HepG2 (cell line): ENCODE measurements around the gene PHACTR1. TPM values are rescaled to one million over a fixed set of nuclear protein-coding genes. Genes with fewer than 3 reads are reported as not detected.

Source experiments
- ATAC-seq: fragments of 200-7000 bp; cut with Tn5 transposase; 3 replicates; pipeline ENCODE4 v1.9.1; 2020; ENCODE audit warnings: mild to moderate bottlenecking, moderate library complexity
- BruUV-seq: library from RNA; stranded (reverse); fragments of 400-500 nt; replicated peaks from 2 replicates; lab custom pipeline; 2021; lab: Mats Ljungman, UMichigan
- CTCF ChIA-PET: fragments of 300-600 bp; formaldehyde crosslinking; extraction: SDS; loops from one replicate; lab custom pipeline; 2021; ENCODE audit warnings: low total read pairs, inconsistent platforms, low intra/inter-chr PET ratio; lab: Yijun Ruan, JAX
- POLR2A ChIA-PET: fragments of 350-600 bp; sonication (Branson Sonifier 250); formaldehyde crosslinking; loops from one replicate; lab custom pipeline; 2020; ENCODE audit warnings: antibody characterized with exemption, inconsistent platforms; lab: Yijun Ruan, JAX
- DNase-seq: peaks from one replicate; pipeline ENCODE4 v3.0.0-alpha.2; 2015; ENCODE audit warnings: low spot score
- FAIRE-seq: peaks from 3 replicates; lab custom pipeline; 2011; peaks lifted over from hg19 to GRCh38; lab: Jason Lieb, UNC
- H2AFZ ChIP-seq: one replicate; pipeline ENCODE4 v1.6.1; 2011; ENCODE audit warnings: low read length, inconsistent platforms
- H3K27ac ChIP-seq: fragments of 300-600 bp; 3 replicates; pipeline ENCODE4 v1.8.0; 2011; ENCODE audit warnings: mixed run types, mild to moderate bottlenecking, mixed read lengths, low read length, inconsistent platforms; ENCODE audit not compliant: insufficient read depth; ENCODE audit errors: extremely low read length
- H3K27me3 ChIP-seq, 2 experiments: fragments of 200-600 bp in 1 of 2; 2 replicates in 1 of 2; 3 replicates in 1 of 2; pipeline versions ENCODE4 v1.6.0 to v1.8.0; 2011; ENCODE audit warnings: low read length in 2 of 2, mild to moderate bottlenecking in 2 of 2, moderate library complexity in 2 of 2, inconsistent platforms in 1 of 2; ENCODE audit not compliant: insufficient read depth in 2 of 2, control insufficient read depth in 1 of 2
- H3K36me3 ChIP-seq, 2 experiments: fragments of 200-600 bp in 1 of 2; replicated peaks in 1 of 2; 2 replicates in 1 of 2; 3 replicates in 1 of 2; pipeline versions ENCODE4 v1.5.1 to v1.8.0; 2011; ENCODE audit warnings: low read length in 2 of 2, inconsistent platforms in 1 of 2; ENCODE audit not compliant: insufficient read depth in 2 of 2, control insufficient read depth in 1 of 2
- H3K4me1 ChIP-seq: 2 replicates; pipeline ENCODE4 v1.5.1; 2012; ENCODE audit warnings: low read length, inconsistent platforms; ENCODE audit not compliant: insufficient read depth
- H3K4me2 ChIP-seq: 2 replicates; pipeline ENCODE4 v1.6.0; 2011; ENCODE audit warnings: low read depth, low read length, inconsistent platforms
- H3K4me3 ChIP-seq, 3 experiments: fragments of 200-600 bp in 1 of 3; sonication (generic), shearing (Covaris generic) in 1 of 3; replicated peaks in 1 of 3; 2 replicates each; pipeline ENCODE4 v1.5.1; 2011 to 2016; ENCODE audit warnings: low read length in 3 of 3, inconsistent platforms in 2 of 3, low read depth in 2 of 3, mild to moderate bottlenecking in 2 of 3, control low read depth in 1 of 3, mixed read lengths in 1 of 3; ENCODE audit not compliant: insufficient read depth in 1 of 3
- H3K79me2 ChIP-seq: one replicate; pipeline ENCODE4 v1.6.1; 2011; ENCODE audit warnings: low read length, inconsistent platforms; ENCODE audit not compliant: insufficient read depth
- H3K9ac ChIP-seq: 2 replicates; pipeline ENCODE4 v1.6.0; 2011; ENCODE audit warnings: mild to moderate bottlenecking, low read depth, low read length, inconsistent platforms; ENCODE audit not compliant: insufficient read depth
- H3K9me3 ChIP-seq: 2 replicates; pipeline ENCODE4 v1.5.1; 2012; ENCODE audit warnings: mild to moderate bottlenecking, low read length
- H4K20me1 ChIP-seq: 2 replicates; pipeline ENCODE4 v1.6.0; 2011; ENCODE audit warnings: inconsistent platforms, mild to moderate bottlenecking, low read length, moderate library complexity; ENCODE audit not compliant: insufficient read depth
- GTF3A ChIP-seq: sonication (generic); formaldehyde crosslinking; conservative IDR thresholded peaks from 2 replicates; pipeline ENCODE4 v1.4.0; 2020; ENCODE audit warnings: mild to moderate bottlenecking, missing genetic modification reagents
- LCORL ChIP-seq, 2 experiments: fragments of 450-650 bp in 1 of 2; sonication (generic) in 1 of 2; formaldehyde crosslinking in 1 of 2; IDR thresholded peaks; 2 replicates each; pipeline versions ENCODE4 v1.5.0 to v1.6.1; 2017 to 2020; ENCODE audit warnings: antibody characterized with exemption in 1 of 2, missing genetic modification reagents in 1 of 2
- MLLT10 ChIP-seq: sonication (generic); formaldehyde crosslinking; IDR thresholded peaks from 2 replicates; pipeline ENCODE4 v1.4.0; 2020; ENCODE audit warnings: missing genetic modification reagents
- NCOA2 ChIP-seq: sonication (generic); formaldehyde crosslinking; IDR thresholded peaks from 2 replicates; pipeline ENCODE4 v1.8.0; 2022; ENCODE audit warnings: inconsistent platforms
- SKI ChIP-seq: fragments of 450-650 bp; IDR thresholded peaks from one replicate; pipeline ENCODE4 v1.6.1; 2018; ENCODE audit warnings: mild to moderate bottlenecking; ENCODE audit not compliant: partially characterized antibody
- WGBS: methylation state at CpG from one replicate; pipeline ENCODE4 v1.1.6; 2017; ENCODE audit warnings: low lambda C conversion rate; 5-methylcytosine and 5-hydroxymethylcytosine counted together
- in situ Hi-C: cut with HindIII; loops from 2 replicates; pipeline ENCODE4 v1.10.0; 2017; ENCODE audit warnings: low pct_unique_long_range_greater_than_20kb; ENCODE audit not compliant: extremely low pct_ligation_motif_present
- intact Hi-C: fragments of 100-400 bp; cut with micrococcal nuclease; formaldehyde crosslinking; loops from one replicate; pipeline ENCODE4 v1.10.0; 2022; ENCODE audit not compliant: unreplicated experiment
- polyA plus RNA-seq, 8 experiments: library from polyadenylated mRNA; depleted of rRNA in 3 of 8; stranded (reverse) in 7 of 8; unstranded in 1 of 8; fragments of >200 nt; fragmentation: Illumina TruSeq in 4 of 8; extraction: Trizol in 4 of 8; gene quantifications; 2 replicates each; pipeline versions ENCODE4 v1.2.1 to v1.2.3, GENCODE V29; 2011 to 2016; ENCODE audit warnings: low read depth in 4 of 8, missing spikeins in 1 of 8, mixed read lengths in 1 of 8; ENCODE audit not compliant: insufficient read depth in 1 of 8
- total RNA-seq, 5 experiments: library from RNA; depleted of rRNA; stranded (reverse); fragments of >200 nt; fragmentation: Illumina TruSeq; extraction: Trizol; gene quantifications; 2 replicates each; pipeline ENCODE4 v1.2.3, GENCODE V29; 2016; ENCODE audit warnings: low read depth in 1 of 5
- TF ChIP-seq, protein P1 (sequence below), 2 experiments: sonication (generic) in 1 of 2; formaldehyde crosslinking in 1 of 2; IDR thresholded peaks; 2 replicates each; pipeline versions ENCODE4 v1.4.0 to v1.6.1; 2016 to 2020; ENCODE audit warnings: borderline replicate concordance in 1 of 2, low read depth in 1 of 2, mild to moderate bottlenecking in 1 of 2, missing genetic modification reagents in 1 of 2
- TF ChIP-seq, protein P2 (sequence below): sonication (generic); formaldehyde crosslinking; IDR thresholded peaks from 2 replicates; pipeline ENCODE4 v1.8.0; 2023; ENCODE audit warnings: mild to moderate bottlenecking, missing genetic modification reagents

PHACTR1 gene
- total and polyA plus RNA-seq, 2 of the 13 experiments (the other 11 are each of a cell fraction or from before 2014, with no cell fraction given): 0.09 TPM; not detected in 1

- POLR2A ChIA-PET: no interaction called here
- no peaks in the 10 kb centered on the region for H3K27me3 ChIP-seq
- ATAC-seq: no peak
Observed at GRCh38 chr6:13076575-13076974, 360.0 kb downstream of the PHACTR1 start.

DNA sequence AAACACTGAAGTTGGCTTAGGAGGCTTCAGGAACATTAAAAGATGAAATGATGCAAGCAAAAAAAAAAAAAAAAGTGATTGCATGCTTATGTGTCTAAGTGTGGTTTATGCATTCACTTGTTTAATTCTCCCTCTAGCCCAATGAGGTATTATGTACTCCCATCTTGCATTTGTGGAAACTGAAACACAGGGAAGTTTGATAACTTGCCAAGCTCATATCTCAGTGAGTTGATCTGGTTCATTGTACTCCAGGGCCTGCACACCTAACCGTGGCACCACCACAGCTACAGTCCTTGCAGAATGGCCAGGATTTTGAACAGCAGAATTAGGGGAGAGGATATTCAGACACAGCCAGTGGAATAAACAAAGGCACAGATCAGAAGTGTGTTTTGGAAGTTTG, 360.6 kb downstream of the PHACTR1 start:
- CTCF ChIA-PET: no interaction called here
- POLR2A ChIA-PET: no interaction called here
- no peaks in the 10 kb centered on the region for H3K27me3 ChIP-seq
- TF ChIP-seq, protein P1, sequence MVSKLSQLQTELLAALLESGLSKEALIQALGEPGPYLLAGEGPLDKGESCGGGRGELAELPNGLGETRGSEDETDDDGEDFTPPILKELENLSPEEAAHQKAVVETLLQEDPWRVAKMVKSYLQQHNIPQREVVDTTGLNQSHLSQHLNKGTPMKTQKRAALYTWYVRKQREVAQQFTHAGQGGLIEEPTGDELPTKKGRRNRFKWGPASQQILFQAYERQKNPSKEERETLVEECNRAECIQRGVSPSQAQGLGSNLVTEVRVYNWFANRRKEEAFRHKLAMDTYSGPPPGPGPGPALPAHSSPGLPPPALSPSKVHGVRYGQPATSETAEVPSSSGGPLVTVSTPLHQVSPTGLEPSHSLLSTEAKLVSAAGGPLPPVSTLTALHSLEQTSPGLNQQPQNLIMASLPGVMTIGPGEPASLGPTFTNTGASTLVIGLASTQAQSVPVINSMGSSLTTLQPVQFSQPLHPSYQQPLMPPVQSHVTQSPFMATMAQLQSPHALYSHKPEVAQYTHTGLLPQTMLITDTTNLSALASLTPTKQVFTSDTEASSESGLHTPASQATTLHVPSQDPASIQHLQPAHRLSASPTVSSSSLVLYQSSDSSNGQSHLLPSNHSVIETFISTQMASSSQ (IDR thresholded peaks at IDR 0.05; ENCODE audit: low read depth): no peak
- TF ChIP-seq, protein P1 (CRISPR knock-in tag; IDR thresholded peaks at IDR 0.05; ENCODE audit: borderline replicate concordance): no peak
- TF ChIP-seq SKI: no peak
- no peak for TF ChIP-seq LCORL (IDR thresholded peaks at IDR 0.05)
- TF ChIP-seq LCORL (CRISPR knock-in tag; IDR thresholded peaks at IDR 0.05): no peak

More at GRCh38 chr6:13076575-13076974, 360.0 kb downstream of the PHACTR1 start:
- no peaks in the 10 kb centered on the region for H4K20me1 ChIP-seq
- DNase-seq: no peak
- H3K4me3 ChIP-seq: no peak overlapping the region
- no peak overlapping the region for H3K4me2 ChIP-seq
- in situ Hi-C loops: no loop called here
- BruUV-seq: no TSS peak
- no peak for FAIRE-seq
- no peaks in the 10 kb centered on the region for H3K79me2 ChIP-seq
- no peaks in the 10 kb centered on the region for H3K36me3 ChIP-seq
- H3K9ac ChIP-seq: no peak overlapping the region
- H3K27ac ChIP-seq: no peak overlapping the region
- H3K9me3 ChIP-seq: no peaks in the 10 kb centered on the region
- WGBS: 3% methylated on average over 3 of the region's 3 CpGs
- H3K4me1 ChIP-seq: no peaks in the 10 kb centered on the region
- intact Hi-C loops: no loop called here
- CTCF ChIA-PET: no interaction called here
- TF ChIP-seq GTF3A (CRISPR knock-in tag) (no peak), NCOA2 (CRISPR knock-in tag) (no peak), MLLT10 (no peak)
- TF ChIP-seq, protein P2, sequence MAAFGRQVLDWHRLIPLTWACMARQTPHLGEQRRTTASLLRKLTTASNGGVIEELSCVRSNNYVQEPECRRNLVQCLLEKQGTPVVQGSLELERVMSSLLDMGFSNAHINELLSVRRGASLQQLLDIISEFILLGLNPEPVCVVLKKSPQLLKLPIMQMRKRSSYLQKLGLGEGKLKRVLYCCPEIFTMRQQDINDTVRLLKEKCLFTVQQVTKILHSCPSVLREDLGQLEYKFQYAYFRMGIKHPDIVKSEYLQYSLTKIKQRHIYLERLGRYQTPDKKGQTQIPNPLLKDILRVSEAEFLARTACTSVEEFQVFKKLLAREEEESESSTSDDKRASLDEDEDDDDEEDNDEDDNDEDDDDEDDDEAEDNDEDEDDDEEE: no peak
- H2AFZ ChIP-seq: no peak overlapping the region

More for the DNA sequence above, 360.6 kb downstream of the PHACTR1 start:
- H3K4me1 ChIP-seq: no peaks in the 10 kb centered on the region
- no peaks in the 10 kb centered on the region for H3K9me3 ChIP-seq
- H4K20me1 ChIP-seq: no peaks in the 10 kb centered on the region
- no peaks in the 10 kb centered on the region for H3K79me2 ChIP-seq
- H3K27ac ChIP-seq: no peak overlapping the region
- FAIRE-seq (no peak), ATAC-seq (no peak), DNase-seq (no peak)
- H2AFZ ChIP-seq: no peak overlapping the region
- H3K4me3 ChIP-seq: no peak overlapping the region
- WGBS: 5% methylated on average over 1 of the region's 1 CpG
- H3K4me2 ChIP-seq: no peak overlapping the region
- in situ Hi-C loops (no loop called here), intact Hi-C loops (no loop called here)
- no peaks in the 10 kb centered on the region for H3K36me3 ChIP-seq
- no peak overlapping the region for H3K9ac ChIP-seq
- no TSS peak for BruUV-seq
